GM12891 (cell line): ENCODE measurements around the gene MYO1D.

ENCODE experiments used
- POLR2A ChIP-seq: IDR thresholded peaks from 2 replicates; pipeline ENCODE4 v1.6.1; 2011; ENCODE audit warnings: low read depth, low read length, control low read depth
- POLR2AphosphoS5 ChIP-seq: IDR thresholded peaks from 2 replicates; pipeline ENCODE4 v1.6.1; 2011; ENCODE audit warnings: low read depth, low read length, control low read depth

GRCh38 chr17:32533296-32533695 lies 343.6 kb downstream of the MYO1D start:
- TF ChIP-seq POLR2A (no peak), POLR2AphosphoS5 (no peak)
